ENCODE data around the gene SPAG17.

SPAG17 gene

DNA sequence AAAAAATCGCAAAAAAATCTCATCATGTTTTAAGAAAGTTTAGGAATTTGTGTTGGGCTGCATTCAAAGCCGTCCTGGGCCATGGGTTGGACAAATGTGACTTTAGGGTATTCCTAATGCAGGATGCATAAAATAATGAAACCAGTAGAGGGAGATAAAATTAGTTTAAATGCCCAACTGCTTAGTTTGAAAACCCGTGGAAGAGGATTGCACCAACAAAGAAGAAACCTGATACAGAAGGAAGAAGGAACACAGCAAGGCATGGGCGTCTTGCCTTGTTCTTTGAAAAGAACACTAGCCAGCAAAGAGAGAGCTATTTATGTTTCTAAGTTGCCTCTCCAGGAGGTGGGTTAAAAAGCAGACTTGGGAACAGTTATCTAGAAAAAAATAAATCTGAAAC, 217.6 kb downstream of the SPAG17 start:
- H3K4me3 ChIP-seq (ENCODE audit: low read depth in 1 of 2, low read length in 2 of 2): no peak overlapping the region
- H3K4me1 ChIP-seq (ENCODE audit: control insufficient read depth in 1 of 2, insufficient read depth in 2 of 2, low read length in 2 of 2): no peaks in the 10 kb centered on the region

DNA sequence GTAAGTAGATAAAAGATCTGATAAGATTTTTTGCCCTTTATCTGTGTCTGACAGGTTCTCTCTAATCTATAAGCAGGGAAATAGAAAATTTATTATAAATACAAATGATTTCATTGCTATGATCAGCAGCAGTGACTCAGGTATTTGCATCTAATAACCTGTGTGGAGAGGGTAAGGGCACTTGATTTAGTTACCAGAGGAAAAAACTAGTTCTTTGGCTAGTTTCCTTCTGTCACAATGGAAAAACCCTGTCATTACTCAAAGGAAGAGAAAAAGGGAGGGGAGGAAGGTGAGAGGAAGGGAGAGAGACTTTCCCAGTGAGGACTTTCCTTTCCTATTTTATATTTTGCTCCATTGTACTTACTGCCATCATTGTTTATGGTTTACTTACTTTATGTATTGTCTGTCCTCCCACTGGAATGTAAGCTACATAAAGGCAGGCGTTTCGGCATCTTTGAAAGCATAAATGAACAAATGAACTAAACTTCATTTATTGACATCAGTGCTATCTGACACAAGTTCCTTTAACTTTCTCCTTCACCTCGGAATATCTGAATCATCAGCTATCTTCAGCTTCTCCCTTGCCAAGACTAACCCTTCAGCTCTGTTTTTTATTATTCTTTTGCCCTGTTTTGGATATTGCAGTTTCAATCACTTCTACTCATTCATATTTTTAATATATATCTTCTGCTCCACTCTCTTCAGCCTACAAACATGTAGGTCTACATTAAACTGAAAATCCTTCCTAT, 220.6 kb downstream of the SPAG17 start:
- Histone ChIP-seq H3K27ac (ENCODE audit: low read depth, low read length) (no peak overlapping the region), H3K27me3 (ENCODE audit: control insufficient read depth in 1 of 2, insufficient read depth in 2 of 2, low read length in 2 of 2) (no peaks in the 10 kb centered on the region), H3K36me3 (ENCODE audit: control insufficient read depth in 1 of 2, insufficient read depth in 2 of 2, low read length in 2 of 2) (peaks cover 5 to 7% of the 10 kb centered on the region in 2 donors), H3K4me1 (ENCODE audit: control insufficient read depth in 1 of 2, insufficient read depth in 2 of 2, low read length in 2 of 2) (no peaks in the 10 kb centered on the region), H3K4me3 (ENCODE audit: low read depth in 1 of 2, low read length in 2 of 2) (no peak overlapping the region), H3K9me3 (ENCODE audit: control insufficient read depth in 1 of 2, low read length in 2 of 2) (no peaks in the 10 kb centered on the region), H3K9ac (ENCODE audit: low read depth in 1 of 2, low read length in 2 of 2) (no peak overlapping the region)

More for the DNA sequence above, 217.6 kb downstream of the SPAG17 start:
- H3K27me3 ChIP-seq (ENCODE audit: control insufficient read depth in 1 of 2, insufficient read depth in 2 of 2, low read length in 2 of 2): no peaks in the 10 kb centered on the region
- peaks cover 0 to 5% of the 10 kb centered on the region in 2 donors for H3K36me3 ChIP-seq (ENCODE audit: control insufficient read depth in 1 of 2, insufficient read depth in 2 of 2, low read length in 2 of 2)
- no peaks in the 10 kb centered on the region for H3K9me3 ChIP-seq (ENCODE audit: control insufficient read depth in 1 of 2, low read length in 2 of 2)
- no peak overlapping the region for H3K27ac ChIP-seq (ENCODE audit: low read depth, low read length)
- no peak overlapping the region for H3K9ac ChIP-seq (ENCODE audit: low read depth in 1 of 2, low read length in 2 of 2)

DNA sequence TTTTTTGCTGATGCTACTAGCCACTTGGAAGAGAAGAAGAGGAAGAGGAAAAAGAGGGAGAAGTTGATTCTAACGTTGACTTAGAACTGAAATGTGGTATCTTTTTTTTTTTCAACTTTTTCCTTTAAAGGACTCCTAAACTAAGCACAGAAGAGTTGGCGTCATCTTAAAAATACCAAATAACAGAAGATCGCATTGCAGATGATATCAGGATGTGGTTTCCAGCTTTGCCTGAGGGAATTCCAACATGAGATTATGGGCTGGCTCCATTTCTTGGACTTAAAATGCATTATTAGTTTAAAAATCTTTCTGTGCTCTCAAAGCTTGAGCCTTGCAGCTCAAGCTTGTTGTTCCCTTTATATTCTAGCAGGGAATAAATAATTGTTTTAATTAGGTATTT, 225.7 kb downstream of the SPAG17 start:
- peaks cover 29 to 43% of the 10 kb centered on the region in 2 donors for H3K36me3 ChIP-seq (ENCODE audit: control insufficient read depth in 1 of 2, insufficient read depth in 2 of 2, low read length in 2 of 2)
- no peak overlapping the region for H3K4me3 ChIP-seq (ENCODE audit: low read depth in 1 of 2, low read length in 2 of 2)
- no peaks in the 10 kb centered on the region for H3K4me1 ChIP-seq (ENCODE audit: control insufficient read depth in 1 of 2, insufficient read depth in 2 of 2, low read length in 2 of 2)
- H3K27ac ChIP-seq (ENCODE audit: low read depth, low read length): no peak overlapping the region
- no peaks in the 10 kb centered on the region for H3K27me3 ChIP-seq (ENCODE audit: control insufficient read depth in 1 of 2, insufficient read depth in 2 of 2, low read length in 2 of 2)
- H3K9ac ChIP-seq (ENCODE audit: low read depth in 1 of 2, low read length in 2 of 2): no peak overlapping the region
- no peaks in the 10 kb centered on the region for H3K9me3 ChIP-seq (ENCODE audit: control insufficient read depth in 1 of 2, low read length in 2 of 2)

DNA sequence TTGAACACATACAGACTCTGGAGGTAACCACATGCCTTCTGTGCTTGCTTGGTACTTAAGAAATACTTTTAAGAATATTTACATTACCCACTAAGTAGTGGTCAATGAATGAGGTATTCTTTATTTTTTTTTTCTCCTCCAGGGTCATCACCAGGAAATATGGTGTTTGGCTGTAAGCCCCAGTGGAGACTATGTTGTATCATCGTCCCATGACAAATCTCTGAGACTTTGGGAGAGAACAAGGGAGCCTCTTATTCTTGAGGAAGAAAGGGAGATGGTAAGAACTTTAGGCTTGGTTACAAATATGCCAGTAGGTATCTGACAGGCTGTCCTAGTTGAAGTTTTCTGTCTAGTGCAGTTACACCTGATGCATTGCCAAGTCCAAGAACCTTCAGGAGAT, 232.6 kb downstream of the SPAG17 start:
- H3K27me3 ChIP-seq (ENCODE audit: control insufficient read depth in 1 of 2, insufficient read depth in 2 of 2, low read length in 2 of 2): no peaks in the 10 kb centered on the region
- H3K4me3 ChIP-seq (ENCODE audit: low read depth in 1 of 2, low read length in 2 of 2): no peak overlapping the region
- H3K4me1 ChIP-seq (ENCODE audit: control insufficient read depth in 1 of 2, insufficient read depth in 2 of 2, low read length in 2 of 2): no peaks in the 10 kb centered on the region
- no peak overlapping the region for H3K9ac ChIP-seq (ENCODE audit: low read depth in 1 of 2, low read length in 2 of 2)
- peaks cover 41 to 84% of the 10 kb centered on the region in 2 donors for H3K36me3 ChIP-seq (ENCODE audit: control insufficient read depth in 1 of 2, insufficient read depth in 2 of 2, low read length in 2 of 2)
- H3K9me3 ChIP-seq (ENCODE audit: control insufficient read depth in 1 of 2, low read length in 2 of 2): no peaks in the 10 kb centered on the region
- H3K27ac ChIP-seq (ENCODE audit: low read depth, low read length): no peak overlapping the region

DNA sequence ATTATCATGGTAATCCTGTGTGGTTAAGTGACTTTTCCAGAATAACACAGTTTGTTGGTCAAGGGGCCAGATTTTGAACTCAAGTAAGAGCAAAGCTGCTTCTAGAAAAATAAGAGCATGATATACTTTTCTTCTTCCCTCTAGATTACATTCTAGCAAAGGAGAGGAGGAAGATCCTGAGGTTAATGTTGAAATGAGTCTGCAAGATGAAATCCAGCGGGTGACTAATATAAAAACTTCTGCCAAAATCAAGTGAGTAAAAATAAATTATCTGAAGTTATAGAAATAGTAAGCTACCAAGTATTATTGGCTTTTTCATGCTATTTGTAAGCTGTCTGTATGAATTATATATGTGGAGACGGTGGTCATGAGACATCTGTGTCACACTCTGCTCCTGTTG, 242.7 kb downstream of the SPAG17 start:
- Histone ChIP-seq H3K4me3 (ENCODE audit: low read depth in 1 of 2, low read length in 2 of 2) (no peak overlapping the region), H3K27ac (ENCODE audit: low read depth, low read length) (no peak overlapping the region), H3K9me3 (ENCODE audit: control insufficient read depth in 1 of 2, low read length in 2 of 2) (no peaks in the 10 kb centered on the region), H3K36me3 (ENCODE audit: control insufficient read depth in 1 of 2, insufficient read depth in 2 of 2, low read length in 2 of 2) (peaks cover 27 to 95% of the 10 kb centered on the region in 2 donors), H3K9ac (ENCODE audit: low read depth in 1 of 2, low read length in 2 of 2) (no peak overlapping the region), H3K27me3 (ENCODE audit: control insufficient read depth in 1 of 2, insufficient read depth in 2 of 2, low read length in 2 of 2) (no peaks in the 10 kb centered on the region), H3K4me1 (ENCODE audit: control insufficient read depth in 1 of 2, insufficient read depth in 2 of 2, low read length in 2 of 2) (no peaks in the 10 kb centered on the region)

DNA sequence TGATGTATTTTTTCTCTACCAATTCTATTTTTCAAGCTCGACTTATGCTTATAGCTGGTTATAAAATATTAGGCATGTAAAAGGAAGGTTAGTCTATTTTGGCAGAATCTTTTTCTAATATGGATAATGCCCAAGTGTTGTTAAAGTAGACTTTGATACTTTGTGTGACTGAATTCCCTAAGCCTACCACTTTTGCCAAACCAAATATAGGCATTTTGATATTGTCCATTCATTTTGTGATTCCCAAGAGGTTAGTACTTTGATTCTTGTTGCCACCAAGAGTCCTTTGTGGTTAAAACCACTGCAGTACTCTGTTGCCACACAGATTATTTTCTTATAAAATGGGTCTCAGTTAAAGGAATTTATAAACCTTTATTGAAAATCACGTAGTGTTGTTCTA, 251.3 kb downstream of the SPAG17 start:
- H3K27ac ChIP-seq (ENCODE audit: low read depth, low read length): no peak overlapping the region

DNA sequence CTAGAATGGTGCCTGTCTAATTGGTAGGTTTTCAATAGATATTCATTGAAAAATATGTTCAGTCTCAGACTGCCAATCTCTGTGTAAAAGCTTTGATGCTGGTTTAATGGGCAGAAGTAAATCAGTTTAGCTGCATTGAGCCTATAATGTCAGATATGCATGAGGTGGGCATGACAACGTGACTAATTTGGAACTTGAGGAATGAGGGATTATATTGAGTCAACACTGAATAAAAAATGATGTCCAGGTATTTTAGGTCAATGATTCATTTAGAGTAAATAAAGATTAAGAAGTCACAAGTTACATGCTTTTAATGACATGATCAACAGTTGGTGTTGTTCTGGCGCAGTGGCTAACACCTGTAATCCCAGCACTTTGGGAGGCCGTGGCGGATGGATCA, 252.5 kb downstream of the SPAG17 start:
- peaks cover 6 to 19% of the 10 kb centered on the region in 2 donors for H3K36me3 ChIP-seq (ENCODE audit: control insufficient read depth in 1 of 2, insufficient read depth in 2 of 2, low read length in 2 of 2)
- no peak overlapping the region for H3K4me3 ChIP-seq (ENCODE audit: low read depth in 1 of 2, low read length in 2 of 2)

More for the DNA sequence above, 251.3 kb downstream of the SPAG17 start:
- Histone ChIP-seq H3K4me1 (ENCODE audit: control insufficient read depth in 1 of 2, insufficient read depth in 2 of 2, low read length in 2 of 2) (peaks cover 12 to 16% of the 10 kb centered on the region in 2 donors), H3K9me3 (ENCODE audit: control insufficient read depth in 1 of 2, low read length in 2 of 2) (no peaks in the 10 kb centered on the region), H3K4me3 (ENCODE audit: low read depth in 1 of 2, low read length in 2 of 2) (no peak overlapping the region), H3K27me3 (ENCODE audit: control insufficient read depth in 1 of 2, insufficient read depth in 2 of 2, low read length in 2 of 2) (no peaks in the 10 kb centered on the region), H3K36me3 (ENCODE audit: control insufficient read depth in 1 of 2, insufficient read depth in 2 of 2, low read length in 2 of 2) (peaks cover 15 to 31% of the 10 kb centered on the region in 2 donors), H3K9ac (ENCODE audit: low read depth in 1 of 2, low read length in 2 of 2) (no peak overlapping the region)

DNA sequence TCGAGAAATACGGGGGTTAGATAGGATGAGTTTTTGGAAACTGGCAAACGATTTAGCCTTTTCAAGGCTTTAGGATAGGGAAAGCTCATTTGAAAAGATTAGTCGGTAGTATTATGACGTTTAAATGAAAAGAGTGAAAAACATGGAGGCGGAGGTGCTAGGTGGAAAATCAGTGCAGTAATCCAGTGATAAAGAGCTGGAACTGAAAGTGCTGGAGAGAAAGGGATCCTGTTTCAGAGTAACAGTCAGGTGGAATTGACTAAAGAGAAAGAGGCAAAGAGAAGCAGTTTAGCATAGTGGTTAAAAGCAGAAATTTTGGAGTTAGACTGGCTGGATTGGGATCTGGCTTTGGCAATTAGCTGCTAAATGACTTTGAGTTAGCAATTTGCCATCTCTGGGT, 254.5 kb downstream of the SPAG17 start:
- H3K4me1 ChIP-seq (ENCODE audit: control insufficient read depth in 1 of 2, insufficient read depth in 2 of 2, low read length in 2 of 2): peaks cover 21 to 24% of the 10 kb centered on the region in 2 donors

More for the DNA sequence above, 252.5 kb downstream of the SPAG17 start:
- Histone ChIP-seq H3K9me3 (ENCODE audit: control insufficient read depth in 1 of 2, low read length in 2 of 2) (no peaks in the 10 kb centered on the region), H3K9ac (ENCODE audit: low read depth in 1 of 2, low read length in 2 of 2) (no peak overlapping the region), H3K27ac (ENCODE audit: low read depth, low read length) (no peak overlapping the region), H3K4me1 (ENCODE audit: control insufficient read depth in 1 of 2, insufficient read depth in 2 of 2, low read length in 2 of 2) (peaks cover 18 to 24% of the 10 kb centered on the region in 2 donors), H3K27me3 (ENCODE audit: control insufficient read depth in 1 of 2, insufficient read depth in 2 of 2, low read length in 2 of 2) (no peaks in the 10 kb centered on the region)

DNA sequence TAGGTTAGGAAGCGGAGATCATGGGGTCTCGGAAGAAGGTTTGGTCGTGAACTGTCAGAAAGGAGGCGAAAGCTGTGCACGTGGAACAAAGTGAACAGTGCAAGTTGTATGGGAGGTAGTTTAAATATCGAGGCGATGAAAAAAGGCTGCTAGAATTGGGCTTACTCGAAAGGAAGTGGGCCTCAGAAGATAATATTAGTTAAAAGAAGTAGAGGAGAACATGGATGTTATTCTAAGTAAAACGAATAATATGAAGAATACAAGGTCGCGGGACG, 254.9 kb downstream of the SPAG17 start:
- H3K4me3 ChIP-seq (ENCODE audit: low read depth in 1 of 2, low read length in 2 of 2): peak overlapping the region; percentile 99
- peak overlapping the region; percentile 22 for H3K27ac ChIP-seq (ENCODE audit: low read depth, low read length)
- peaks cover 6 to 9% of the 10 kb centered on the region in 2 donors for H3K36me3 ChIP-seq (ENCODE audit: control insufficient read depth in 1 of 2, insufficient read depth in 2 of 2, low read length in 2 of 2)
- H3K9me3 ChIP-seq (ENCODE audit: control insufficient read depth in 1 of 2, low read length in 2 of 2): no peaks in the 10 kb centered on the region
- no peaks in the 10 kb centered on the region for H3K27me3 ChIP-seq (ENCODE audit: control insufficient read depth in 1 of 2, insufficient read depth in 2 of 2, low read length in 2 of 2)
- peaks cover 21 to 24% of the 10 kb centered on the region in 2 donors for H3K4me1 ChIP-seq (ENCODE audit: control insufficient read depth in 1 of 2, insufficient read depth in 2 of 2, low read length in 2 of 2)
- peak overlapping the region; percentile 90 for H3K9ac ChIP-seq (ENCODE audit: low read depth in 1 of 2, low read length in 2 of 2)

More for the DNA sequence above, 254.5 kb downstream of the SPAG17 start:
- Histone ChIP-seq H3K9ac (ENCODE audit: low read depth in 1 of 2, low read length in 2 of 2) (peak overlapping the region; percentile 90), H3K36me3 (ENCODE audit: control insufficient read depth in 1 of 2, insufficient read depth in 2 of 2, low read length in 2 of 2) (peaks cover 6 to 9% of the 10 kb centered on the region in 2 donors), H3K27ac (ENCODE audit: low read depth, low read length) (no peak overlapping the region), H3K27me3 (ENCODE audit: control insufficient read depth in 1 of 2, insufficient read depth in 2 of 2, low read length in 2 of 2) (no peaks in the 10 kb centered on the region), H3K4me3 (ENCODE audit: low read depth in 1 of 2, low read length in 2 of 2) (peak overlapping the region; percentile 99), H3K9me3 (ENCODE audit: control insufficient read depth in 1 of 2, low read length in 2 of 2) (no peaks in the 10 kb centered on the region)

DNA sequence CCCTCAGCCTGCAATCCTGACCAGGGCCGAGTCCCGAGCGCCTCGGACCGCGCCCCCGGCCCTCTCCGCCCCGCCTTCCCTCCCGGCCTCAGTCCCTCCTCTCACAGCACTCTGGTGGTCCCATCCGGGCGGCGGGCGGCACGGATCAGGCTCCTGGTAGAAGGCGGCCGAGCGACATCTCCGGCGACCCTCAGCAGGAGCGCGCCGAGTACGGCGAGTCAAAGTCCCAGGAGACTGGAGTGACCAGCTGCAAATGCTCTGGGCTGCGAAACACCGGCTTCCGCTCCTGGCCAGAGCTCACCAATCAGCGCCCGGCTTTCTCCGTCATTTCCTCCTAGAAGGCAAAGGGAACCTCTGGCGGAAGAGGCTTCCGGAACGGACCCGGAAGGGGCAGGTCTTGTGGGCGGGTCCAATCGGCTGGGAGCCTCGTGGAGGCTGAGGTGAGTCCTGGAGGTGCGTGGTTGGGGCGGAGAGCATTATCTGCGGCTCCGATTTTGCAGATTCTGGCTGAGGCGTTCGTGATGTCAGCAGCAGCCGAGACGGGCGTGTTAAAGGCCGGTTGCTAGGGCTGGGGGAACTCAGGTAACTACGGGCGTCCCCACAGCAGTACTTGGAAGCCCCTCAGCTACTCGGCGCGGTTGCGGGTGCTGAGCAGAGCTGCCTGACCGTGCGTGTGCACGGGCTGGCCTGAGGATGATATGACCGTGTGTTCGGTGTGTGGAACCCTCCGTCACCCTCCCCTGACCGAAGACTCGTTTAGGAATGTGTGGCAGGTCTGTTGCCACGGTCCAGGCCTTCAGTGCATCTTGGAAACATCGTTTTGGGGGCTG, 255.5 kb downstream of the SPAG17 start, which contains the start of the genes GDAP2 and WDR3:
Gene GDAP2, minus strand, starts transcription at position 279 of the 830 bp plus-strand sequence. CDS start 9,264 bp downstream, outside the sequence.
Gene WDR3, plus strand, starts transcription at position 397 of the 830 bp plus-strand sequence. CDS start 3,581 bp downstream, outside the sequence.
- Histone ChIP-seq H3K9ac (ENCODE audit: low read depth in 1 of 2, low read length in 2 of 2) (peak within 1 kb of the TSS; percentile 90), H3K4me3 (ENCODE audit: low read depth in 1 of 2, low read length in 2 of 2) (peak within 1 kb of the TSS; percentile 99), H3K9me3 (ENCODE audit: control insufficient read depth in 1 of 2, low read length in 2 of 2) (no peaks in the 10 kb centered on the region), H3K36me3 (ENCODE audit: control insufficient read depth in 1 of 2, insufficient read depth in 2 of 2, low read length in 2 of 2) (peaks cover 3 to 7% of the 10 kb centered on the region in 2 donors), H3K27me3 (ENCODE audit: control insufficient read depth in 1 of 2, insufficient read depth in 2 of 2, low read length in 2 of 2) (no peaks in the 10 kb centered on the region), H3K27ac (ENCODE audit: low read depth, low read length) (peak within 1 kb of the TSS; percentile 90), H3K4me1 (ENCODE audit: control insufficient read depth in 1 of 2, insufficient read depth in 2 of 2, low read length in 2 of 2) (peaks cover 21 to 24% of the 10 kb centered on the region in 2 donors)

Measured in duodenal mucosa (tissue), 2 donors.